GM18517 (cell line): ENCODE results near the gene DOCK1.
"Not testable (repeated sequence)": the region's sequence is repeated elsewhere in the genome, so short reads cannot be mapped to it uniquely, and the experiment has no call there.

Experiments
- ATAC-seq: cut with Tn5 transposase; IDR thresholded peaks from one replicate; pipeline ENCODE4 v1.9.1; 2021; ENCODE audit warnings: mild to moderate bottlenecking, moderate library complexity; ENCODE audit not compliant: unreplicated experiment

The DOCK1 gene

GRCh38 chr10:127257395-127257794 is 352.2 kb downstream of the DOCK1 start:
- no peak for ATAC-seq

- ATAC-seq = no peak
These were observed 354.1 kb downstream of the DOCK1 start for GRCh38 chr10:127259347-127259746.

GRCh38 chr10:127262606-127263005 is 357.4 kb downstream of the DOCK1 start:
- no peak for ATAC-seq

- no peak for ATAC-seq
These were observed 360.1 kb downstream of the DOCK1 start for GRCh38 chr10:127265288-127265687.

GRCh38 chr10:127266431-127266830 is 361.2 kb downstream of the DOCK1 start:
- no peak for ATAC-seq

- no peak for ATAC-seq
These were observed 362.2 kb downstream of the DOCK1 start for GRCh38 chr10:127267442-127267841.

- ATAC-seq = no peak
These were observed 366.8 kb downstream of the DOCK1 start for GRCh38 chr10:127272076-127272475.

GRCh38 chr10:127275272-127275671 is 370.0 kb downstream of the DOCK1 start:
- no peak for ATAC-seq

- no peak for ATAC-seq
These were observed 370.7 kb downstream of the DOCK1 start for GRCh38 chr10:127275793-127276450.

GRCh38 chr10:127276794-127277462 is 371.7 kb downstream of the DOCK1 start:
- no peak for ATAC-seq

- ATAC-seq = no peak
These were observed 372.8 kb downstream of the DOCK1 start for GRCh38 chr10:127278001-127278400.

GRCh38 chr10:127279334-127279774 is 374.1 kb downstream of the DOCK1 start:
- ATAC-seq = no peak

GRCh38 chr10:127280446-127280845 is 375.2 kb downstream of the DOCK1 start:
- no peak for ATAC-seq

- no peak for ATAC-seq
These were observed 377.8 kb downstream of the DOCK1 start for GRCh38 chr10:127283017-127283416.

- ATAC-seq = no peak
These were observed 378.3 kb downstream of the DOCK1 start for GRCh38 chr10:127283576-127283975.

- ATAC-seq = no peak
These were observed 385.6 kb downstream of the DOCK1 start for GRCh38 chr10:127290850-127291249.

GRCh38 chr10:127291329-127291728 is 386.1 kb downstream of the DOCK1 start:
- ATAC-seq = no peak

- no peak for ATAC-seq
These were observed 387.7 kb downstream of the DOCK1 start for GRCh38 chr10:127292888-127293287.

GRCh38 chr10:127293640-127294039 is 388.4 kb downstream of the DOCK1 start:
- no peak for ATAC-seq

GRCh38 chr10:127296696-127297095 is 391.5 kb downstream of the DOCK1 start:
- ATAC-seq = no peak

GRCh38 chr10:127298381-127298780 is 393.2 kb downstream of the DOCK1 start:
- no peak for ATAC-seq

- not testable (repeated sequence) for ATAC-seq
These were observed 394.0 kb downstream of the DOCK1 start for GRCh38 chr10:127299192-127299591.
